ENCODE data around the gene DAZAP1.

DAZAP1 gene

GRCh38 chr19:1377176-1377964, 30.0 kb upstream of the DAZAP1 start:
- DNase-seq (ENCODE audit: low spot score), result no peak

GRCh38 chr19:1377965-1378785, 29.2 kb upstream of the DAZAP1 start:
- DNase-seq (ENCODE audit: low spot score), result no peak

- DNase-seq (ENCODE audit: low spot score), result no peak
These were observed 28.1 kb upstream of the DAZAP1 start for GRCh38 chr19:1379126-1379905.

GRCh38 chr19:1379961-1380489, 27.4 kb upstream of the DAZAP1 start:
- DNase-seq (ENCODE audit: low spot score), result no peak

- no peak for DNase-seq (ENCODE audit: low spot score)
These were observed 25.1 kb upstream of the DAZAP1 start for GRCh38 chr19:1382250-1382649.

GRCh38 chr19:1383017-1383311, 24.4 kb upstream of the DAZAP1 start:
- DNase-seq (ENCODE audit: low spot score), result no peak

GRCh38 chr19:1383312-1384084, 23.9 kb upstream of the DAZAP1 start, which contains the start of gene NDUFS7:
Gene NDUFS7, plus strand, starts transcription at chr19:1383907. Its CDS starts 20 bp downstream, at chr19:1383927.
- DNase-seq (ENCODE audit: low spot score), result peak; percentile 92

GRCh38 chr19:1384085-1384462, 23.3 kb upstream of the DAZAP1 start:
- DNase-seq (ENCODE audit: low spot score), result no peak

GRCh38 chr19:1384478-1385110, 22.8 kb upstream of the DAZAP1 start:
- DNase-seq (ENCODE audit: low spot score), result peak; percentile 57

- DNase-seq (ENCODE audit: low spot score), result no peak
These were observed 21.6 kb upstream of the DAZAP1 start for GRCh38 chr19:1385816-1386215.

GRCh38 chr19:1386945-1387683, 20.3 kb upstream of the DAZAP1 start:
- no peak for DNase-seq (ENCODE audit: low spot score)

GRCh38 chr19:1387684-1388636, 19.4 kb upstream of the DAZAP1 start:
- DNase-seq (ENCODE audit: low spot score), result no peak

GRCh38 chr19:1388637-1389026, 18.8 kb upstream of the DAZAP1 start:
- no peak for DNase-seq (ENCODE audit: low spot score)

- DNase-seq (ENCODE audit: low spot score), result no peak
These were observed 18.1 kb upstream of the DAZAP1 start for GRCh38 chr19:1389033-1389940.

- no peak for DNase-seq (ENCODE audit: low spot score)
These were observed 16.4 kb upstream of the DAZAP1 start for GRCh38 chr19:1390890-1391423.

- no peak for DNase-seq (ENCODE audit: low spot score)
These were observed 15.0 kb upstream of the DAZAP1 start for GRCh38 chr19:1392407-1392806.

GRCh38 chr19:1392939-1393530, 14.4 kb upstream of the DAZAP1 start:
- DNase-seq (ENCODE audit: low spot score), result no peak
